CD4-positive, alpha-beta memory T cell (primary cell): ENCODE results near the gene CROCC2. TPM values are rescaled to one million over a fixed set of nuclear protein-coding genes. Genes with fewer than 3 reads are reported as not detected.

ENCODE experiments used
- CTCF ChIA-PET: fragments of 350-600 bp; sonication (Branson Sonifier 250); formaldehyde crosslinking; loops from one replicate; lab custom pipeline; 2021; ENCODE audit warnings: inconsistent platforms; ENCODE audit not compliant: partially characterized antibody; lab: Charles Lee
- POLR2A ChIA-PET: fragments of 350-600 bp; sonication (Branson Sonifier 250); formaldehyde crosslinking; loops from one replicate; lab custom pipeline; 2021; ENCODE audit not compliant: partially characterized antibody; lab: Charles Lee
- DNase-seq, 5 donors: peaks; one replicate each; pipeline versions ENCODE4 v3.0.0 to v3.0.0-alpha.2; 2020 to 2022; ENCODE audit warnings: mixed read lengths in 1 of 5
- H3K27ac ChIP-seq: one replicate; pipeline ENCODE4 v1.7.0; 2013; ENCODE audit warnings: low read depth, low read length
- H3K27me3 ChIP-seq: 2 replicates; pipeline ENCODE4 v1.7.0; 2013; ENCODE audit warnings: mild to moderate bottlenecking, low read length, moderate library complexity; ENCODE audit not compliant: insufficient read depth
- H3K36me3 ChIP-seq: 2 replicates; pipeline ENCODE4 v1.7.0; 2013; ENCODE audit warnings: mild to moderate bottlenecking, low read length, moderate library complexity; ENCODE audit not compliant: insufficient read depth
- H3K4me1 ChIP-seq: 2 replicates; pipeline ENCODE4 v1.7.0; 2013; ENCODE audit warnings: mild to moderate bottlenecking, low read length, moderate library complexity; ENCODE audit not compliant: insufficient read depth
- H3K4me3 ChIP-seq, 2 donors: one replicate each; pipeline ENCODE4 v1.7.0; 2013; ENCODE audit warnings: low read length in 2 of 2, mild to moderate bottlenecking in 1 of 2
- H3K9me3 ChIP-seq, 2 donors: one replicate each; pipeline ENCODE4 v1.7.0; 2013; ENCODE audit warnings: low read length in 2 of 2, control low read depth in 1 of 2; ENCODE audit not compliant: control insufficient read depth in 1 of 2
- H3K27ac Mint-ChIP-seq, 7 donors: one replicate each; pipeline ENCODE4 v1.8.0; 2020 to 2021; ENCODE audit warnings: mixed read lengths in 7 of 7, mild to moderate bottlenecking in 6 of 7, inconsistent platforms in 3 of 7, moderate library complexity in 3 of 7
- H3K27me3 Mint-ChIP-seq, 2 donors: one replicate each; pipeline ENCODE4 v1.8.0; 2020 to 2021; ENCODE audit warnings: mixed read lengths in 2 of 2
- H3K36me3 Mint-ChIP-seq, 2 donors: one replicate each; pipeline ENCODE4 v1.8.0; 2020 to 2021; ENCODE audit warnings: mixed read lengths in 2 of 2, inconsistent platforms in 1 of 2, mild to moderate bottlenecking in 1 of 2
- H3K4me1 Mint-ChIP-seq, 4 donors: one replicate each; pipeline ENCODE4 v1.8.0; 2020 to 2021; ENCODE audit warnings: mixed read lengths in 4 of 4, mild to moderate bottlenecking in 1 of 4
- H3K4me3 Mint-ChIP-seq, 8 donors: one replicate each; pipeline ENCODE4 v1.8.0; 2020 to 2021; ENCODE audit warnings: mixed read lengths in 8 of 8, mild to moderate bottlenecking in 7 of 8, moderate library complexity in 6 of 8, inconsistent platforms in 3 of 8
- H3K9me3 Mint-ChIP-seq, 8 donors: one replicate each; pipeline ENCODE4 v1.8.0; 2020 to 2021; ENCODE audit warnings: mixed read lengths in 8 of 8, mild to moderate bottlenecking in 5 of 8, inconsistent platforms in 3 of 8, moderate library complexity in 1 of 8
- intact Hi-C: fragments of 100-400 bp; cut with micrococcal nuclease; formaldehyde crosslinking; loops from one replicate; pipeline ENCODE4 v1.15.1; 2023
- polyA plus RNA-seq, 2 donors: library from polyadenylated mRNA; unstranded; fragments of 300-500 nt; fragmentation: Illumina TruSeq; gene quantifications; one replicate each; pipeline ENCODE4 v1.2.3, GENCODE V29; 2021
- total RNA-seq, 2 experiments: library from RNA; stranded (reverse); gene quantifications; one replicate each; pipeline ENCODE4 v1.2.3, GENCODE V29; 2021

The CROCC2 gene
- total and polyA plus RNA-seq, 4 experiments from 2014 or later: not detected

DNA sequence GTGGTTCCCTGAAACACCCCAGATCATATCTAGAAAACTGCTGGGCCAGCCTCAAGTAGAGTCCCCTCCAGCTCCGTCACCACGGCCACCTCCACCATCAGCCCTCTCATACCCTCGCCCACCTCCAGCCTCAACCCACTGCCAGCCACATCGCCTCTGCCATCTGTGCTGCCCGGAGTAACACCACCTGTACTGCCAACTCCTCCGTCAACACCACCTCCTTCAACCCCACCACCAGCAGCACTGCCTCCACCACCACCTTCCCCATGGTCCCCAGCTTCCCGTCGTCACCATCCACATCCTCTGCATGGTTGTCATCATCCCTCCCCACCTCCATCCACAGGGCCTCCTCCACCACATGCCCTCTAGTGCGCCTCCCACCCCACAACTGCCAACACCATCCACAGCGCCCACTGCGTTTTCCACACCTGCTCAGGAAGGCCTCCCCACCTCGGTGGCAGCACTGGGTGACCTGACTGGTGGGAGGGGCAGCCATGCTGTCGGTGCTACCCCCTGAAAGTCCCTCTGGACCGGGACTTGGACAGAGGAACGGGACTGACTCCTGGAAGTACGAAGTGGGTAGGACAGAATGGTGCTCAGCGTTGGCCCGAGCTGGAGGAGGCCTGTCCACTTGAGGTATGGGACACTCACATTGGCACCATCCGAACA lies 93.9 kb downstream of the CROCC2 start:
- H3K27ac Mint-ChIP-seq: peak overlapping the region in 2 of 7 donors; percentile 75 to 90
- peak overlapping the region in 5 of 8 donors; percentile 63 to 77 (median 72) for H3K4me3 Mint-ChIP-seq
- peaks cover 0 to 7% of the 10 kb centered on the region in 2 donors for H3K36me3 Mint-ChIP-seq
- H3K27me3 Mint-ChIP-seq: peaks cover 14 to 16% of the 10 kb centered on the region in 2 donors
- CTCF ChIA-PET: no interaction called here
- H3K9me3 Mint-ChIP-seq: peaks cover 0 to 19% (median 15%) of the 10 kb centered on the region in 8 donors
- Histone ChIP-seq H3K9me3 (peaks cover 0 to 9% of the 10 kb centered on the region in 2 donors), H3K27me3 (peaks cover 7% of the 10 kb centered on the region), H3K4me3 (no peak overlapping the region), H3K27ac (no peak overlapping the region), H3K4me1 (no peaks in the 10 kb centered on the region), H3K36me3 (no peaks in the 10 kb centered on the region)
- POLR2A ChIA-PET: no interaction called here
- peaks cover 3 to 20% (median 5%) of the 10 kb centered on the region in 4 donors for H3K4me1 Mint-ChIP-seq
- no peak for DNase-seq
- intact Hi-C loops: no loop called here

DNA sequence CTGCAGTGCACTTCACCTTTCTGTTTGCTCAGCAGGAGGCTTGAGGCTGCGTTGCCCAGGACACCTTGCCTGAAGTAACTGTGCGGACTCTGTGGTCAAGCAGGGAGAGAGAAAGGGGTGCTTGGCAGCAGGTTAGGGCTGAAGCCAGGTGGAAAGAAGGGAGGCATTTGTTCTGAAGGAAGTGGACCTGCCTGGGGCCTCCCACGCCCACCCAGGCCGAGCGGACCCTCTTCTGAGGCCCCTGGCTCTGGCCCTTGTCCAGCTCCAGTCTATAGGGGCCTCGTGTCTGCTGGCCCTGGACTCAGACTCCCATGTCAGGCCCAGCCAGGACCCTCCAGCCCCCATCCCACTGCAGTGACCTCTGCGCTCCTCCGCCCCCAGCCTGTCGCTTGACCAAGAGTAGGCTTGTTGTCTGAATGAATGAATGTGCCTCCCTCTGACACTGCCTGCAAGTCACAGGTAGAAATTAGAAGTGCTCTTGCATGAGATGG lies 94.7 kb downstream of the CROCC2 start:
- H3K9me3 ChIP-seq: peaks cover 0 to 9% of the 10 kb centered on the region in 2 donors
- no peak overlapping the region for H3K27ac Mint-ChIP-seq
- intact Hi-C loops: no loop called here
- no peak for DNase-seq
- POLR2A ChIA-PET: no interaction called here
- peaks cover 0 to 26% (median 24%) of the 10 kb centered on the region in 8 donors for H3K9me3 Mint-ChIP-seq
- peak overlapping the region in 2 of 8 donors; percentile 27 to 75 for H3K4me3 Mint-ChIP-seq
- no peaks in the 10 kb centered on the region for H3K4me1 ChIP-seq
- H3K27me3 ChIP-seq: peaks cover 7% of the 10 kb centered on the region
- H3K36me3 Mint-ChIP-seq: peaks cover 0 to 11% of the 10 kb centered on the region in 2 donors
- H3K36me3 ChIP-seq: no peaks in the 10 kb centered on the region
- no peak overlapping the region for H3K4me3 ChIP-seq
- H3K4me1 Mint-ChIP-seq: peaks cover 3 to 20% (median 5%) of the 10 kb centered on the region in 4 donors
- peaks cover 14 to 16% of the 10 kb centered on the region in 2 donors for H3K27me3 Mint-ChIP-seq
- H3K27ac ChIP-seq: no peak overlapping the region
- CTCF ChIA-PET: no interaction called here

DNA sequence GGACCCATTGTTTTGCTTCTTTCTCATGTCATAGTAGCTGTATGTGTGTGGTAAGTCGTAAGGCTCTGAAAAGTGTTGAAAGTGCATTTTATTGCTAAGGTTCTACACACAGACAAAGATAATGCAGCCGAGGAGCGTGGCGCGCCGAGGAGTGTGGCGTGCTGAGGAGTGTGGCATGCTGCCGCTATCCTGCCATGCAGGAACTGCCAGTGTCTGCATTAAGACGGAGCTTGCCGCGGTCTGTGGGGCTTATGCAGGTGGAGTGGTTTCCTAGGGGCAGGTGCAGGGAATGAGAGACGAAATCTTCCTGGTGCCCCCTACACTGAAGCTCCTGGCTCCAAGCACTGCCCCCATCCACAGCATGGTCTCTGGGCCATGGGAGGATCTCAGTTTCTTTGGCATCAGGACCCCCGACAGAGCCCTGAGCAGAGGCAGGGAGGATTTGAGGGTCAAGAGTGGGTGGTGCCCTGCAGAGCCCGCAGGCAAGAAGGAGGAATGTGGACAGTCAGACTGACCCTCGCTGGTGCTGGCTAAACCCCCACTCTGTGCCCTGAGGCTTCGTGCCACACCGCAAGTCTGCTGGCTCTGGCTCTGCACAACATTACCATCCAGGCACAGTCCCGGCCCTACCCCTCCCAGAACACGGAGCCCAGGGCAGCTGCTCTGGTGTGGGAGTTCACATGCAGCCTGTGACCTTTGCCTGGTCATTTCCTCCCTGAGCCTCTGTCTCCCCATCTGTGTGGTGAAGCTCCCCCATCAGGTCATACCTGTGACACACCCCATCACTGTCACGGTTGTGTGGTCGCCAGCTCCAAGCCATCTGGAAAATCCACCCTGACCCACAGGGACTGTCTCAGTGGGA lies 95.5 kb downstream of the CROCC2 start:
- H3K4me3 ChIP-seq: no peak overlapping the region
- H3K36me3 Mint-ChIP-seq: peaks cover 0 to 11% of the 10 kb centered on the region in 2 donors
- H3K27ac ChIP-seq: no peak overlapping the region
- peaks cover 14 to 16% of the 10 kb centered on the region in 2 donors for H3K27me3 Mint-ChIP-seq
- H3K4me3 Mint-ChIP-seq: peak overlapping the region in 1 of 8 donors; percentile 27
- no peaks in the 10 kb centered on the region for H3K4me1 ChIP-seq
- no peak for DNase-seq
- peaks cover 3 to 20% (median 5%) of the 10 kb centered on the region in 4 donors for H3K4me1 Mint-ChIP-seq
- no peaks in the 10 kb centered on the region for H3K36me3 ChIP-seq
- peaks cover 0 to 32% (median 27%) of the 10 kb centered on the region in 8 donors for H3K9me3 Mint-ChIP-seq
- intact Hi-C loops: no loop called here
- H3K27me3 ChIP-seq: peaks cover 7% of the 10 kb centered on the region
- POLR2A ChIA-PET: no interaction called here
- peak overlapping the region in 1 of 7 donors; percentile 19 for H3K27ac Mint-ChIP-seq
- CTCF ChIA-PET: interaction anchor here (0.8 kb wide), 1 partner anchor 18 kb away, joined by 4 read pairs; no protein-coding TSS in a partner anchor
- H3K9me3 ChIP-seq: peaks cover 0 to 9% of the 10 kb centered on the region in 2 donors

DNA sequence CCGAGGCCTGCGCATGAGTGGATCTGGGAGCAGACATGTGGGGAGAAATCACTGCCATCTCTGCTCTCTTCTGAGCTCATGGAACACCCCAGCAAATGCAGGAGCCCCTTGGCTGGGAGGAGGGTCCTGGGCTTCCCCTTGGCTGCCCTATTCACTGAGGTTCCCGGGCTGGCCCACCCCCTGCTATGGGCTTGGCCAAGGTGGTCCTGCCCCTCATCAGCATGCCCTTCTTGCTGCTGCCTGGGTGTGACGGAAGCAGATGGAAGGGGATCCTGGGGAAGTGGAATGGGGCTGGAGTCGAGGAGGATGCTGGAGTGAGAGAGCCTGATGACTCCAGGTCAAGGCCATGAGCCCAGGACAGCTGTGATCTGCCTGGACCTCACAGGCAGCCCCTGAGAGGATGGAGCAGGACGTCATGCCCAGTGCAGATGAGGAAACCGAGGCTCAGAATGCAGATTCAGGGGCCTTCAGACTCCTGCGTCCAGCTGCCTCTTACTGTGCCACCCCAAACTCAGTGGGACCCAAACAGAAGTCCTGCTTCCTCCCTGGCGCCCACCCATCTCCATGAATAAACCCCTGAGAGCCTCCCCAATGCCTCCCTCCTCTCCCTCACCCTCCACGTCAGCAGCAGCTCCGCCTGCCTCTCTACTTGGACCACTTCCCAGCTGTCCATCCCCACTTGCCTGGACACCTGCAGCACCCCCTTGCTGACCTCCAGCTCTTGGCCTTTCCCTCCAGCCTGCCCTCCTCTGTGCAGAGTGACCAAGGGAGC lies 96.3 kb downstream of the CROCC2 start:
- H3K36me3 ChIP-seq: no peaks in the 10 kb centered on the region
- POLR2A ChIA-PET: no interaction called here
- H3K4me3 ChIP-seq: no peak overlapping the region
- intact Hi-C loops: no loop called here
- DNase-seq: no peak
- Mint-ChIP-seq H3K27me3 (peaks cover 9 to 11% of the 10 kb centered on the region in 2 donors), H3K36me3 (peaks cover 0 to 11% of the 10 kb centered on the region in 2 donors), H3K4me1 (peaks cover 2 to 12% (median 3%) of the 10 kb centered on the region in 4 donors), H3K27ac (peak overlapping the region in 1 of 7 donors; percentile 19), H3K4me3 (no peak overlapping the region), H3K9me3 (peaks cover 0 to 32% (median 27%) of the 10 kb centered on the region in 8 donors)
- peaks cover 0 to 9% of the 10 kb centered on the region in 2 donors for H3K9me3 ChIP-seq
- no peaks in the 10 kb centered on the region for H3K4me1 ChIP-seq
- CTCF ChIA-PET: no interaction called here
- H3K27ac ChIP-seq: no peak overlapping the region
- peaks cover 7% of the 10 kb centered on the region for H3K27me3 ChIP-seq

DNA sequence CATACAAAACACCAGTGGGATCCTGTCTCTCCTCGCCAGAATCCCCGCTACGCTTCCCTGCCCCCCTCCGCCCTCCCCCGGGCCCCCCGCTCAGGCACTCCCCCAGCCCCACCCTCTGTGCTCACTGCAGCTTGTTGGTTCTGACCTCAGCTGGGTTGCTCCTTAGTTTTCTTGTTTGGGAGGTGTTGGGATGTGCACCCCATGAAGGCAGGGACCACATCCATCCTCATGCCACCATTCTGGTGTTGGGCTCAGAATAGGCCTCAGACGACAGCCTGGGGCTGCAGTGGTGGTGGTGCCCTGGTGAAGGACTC lies 96.9 kb downstream of the CROCC2 start:
- H3K4me1 ChIP-seq: no peaks in the 10 kb centered on the region
- H3K4me3 ChIP-seq: no peak overlapping the region
- peaks cover 0 to 9% of the 10 kb centered on the region in 2 donors for H3K9me3 ChIP-seq
- POLR2A ChIA-PET: no interaction called here
- no peak for DNase-seq
- Mint-ChIP-seq H3K27ac (no peak overlapping the region), H3K36me3 (peaks cover 0 to 11% of the 10 kb centered on the region in 2 donors), H3K4me1 (peaks cover 0 to 9% (median 3%) of the 10 kb centered on the region in 4 donors), H3K4me3 (no peak overlapping the region), H3K9me3 (peaks cover 0 to 32% (median 27%) of the 10 kb centered on the region in 8 donors), H3K27me3 (peaks cover 7 to 12% of the 10 kb centered on the region in 2 donors)
- H3K27ac ChIP-seq: no peak overlapping the region
- CTCF ChIA-PET: no interaction called here
- intact Hi-C loops: no loop called here
- no peaks in the 10 kb centered on the region for H3K36me3 ChIP-seq
- peaks cover 1% of the 10 kb centered on the region for H3K27me3 ChIP-seq

DNA sequence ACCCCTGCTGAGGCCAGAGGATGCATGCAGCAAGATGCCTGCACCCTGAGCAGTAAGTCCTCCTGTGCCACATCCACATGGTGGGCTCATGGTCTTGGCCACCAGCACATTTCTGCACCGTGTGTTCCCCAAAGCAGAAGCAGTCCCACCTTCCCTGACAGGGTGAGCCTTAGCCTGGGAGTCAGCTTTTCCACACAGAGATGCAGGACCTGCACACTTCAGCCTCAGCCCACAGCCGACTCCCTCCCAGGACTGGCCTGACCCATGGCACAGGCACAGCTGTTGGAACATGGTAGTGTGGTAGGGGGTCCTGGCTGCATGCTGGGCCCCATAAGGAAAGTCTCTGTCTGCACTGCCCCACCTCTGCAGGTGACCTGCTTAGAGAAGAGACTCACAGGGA lies 97.2 kb downstream of the CROCC2 start:
- POLR2A ChIA-PET: no interaction called here
- no peak overlapping the region for H3K4me3 Mint-ChIP-seq

More for the DNA sequence above, 97.2 kb downstream of the CROCC2 start:
- peaks cover 7 to 12% of the 10 kb centered on the region in 2 donors for H3K27me3 Mint-ChIP-seq
- H3K9me3 Mint-ChIP-seq: peaks cover 0 to 32% (median 27%) of the 10 kb centered on the region in 8 donors
- peaks cover 0 to 11% of the 10 kb centered on the region in 2 donors for H3K36me3 Mint-ChIP-seq
- intact Hi-C loops: no loop called here
- Histone ChIP-seq H3K27me3 (no peaks in the 10 kb centered on the region), H3K9me3 (peaks cover 0 to 9% of the 10 kb centered on the region in 2 donors), H3K4me1 (no peaks in the 10 kb centered on the region), H3K27ac (no peak overlapping the region), H3K36me3 (no peaks in the 10 kb centered on the region), H3K4me3 (no peak overlapping the region)
- no peak overlapping the region for H3K27ac Mint-ChIP-seq
- no peak for DNase-seq
- peaks cover 0 to 10% (median 3%) of the 10 kb centered on the region in 4 donors for H3K4me1 Mint-ChIP-seq
- CTCF ChIA-PET: no interaction called here
